H1 (cell line): ENCODE data around the gene INTS2. TPM values are rescaled to one million over a fixed set of nuclear protein-coding genes. Genes with fewer than 3 reads are reported as not detected.

ENCODE experiments used
- CTCF ChIA-PET: fragments of 300-600 bp; sonication (Branson Sonifier 250); formaldehyde crosslinking; loops from one replicate; lab custom pipeline; 2021; ENCODE audit not compliant: partially characterized antibody; lab: Charles Lee
- POLR2A ChIA-PET: fragments of 300-600 bp; sonication (Branson Sonifier 250); formaldehyde crosslinking; loops from one replicate; lab custom pipeline; 2021; ENCODE audit warnings: inconsistent platforms; ENCODE audit not compliant: partially characterized antibody; lab: Charles Lee
- DNase-seq, 2 experiments: peaks; one replicate each; pipeline versions ENCODE4 v3.0.0 to v3.0.0-alpha.2; 2010 to 2022; ENCODE audit warnings: low spot score in 2 of 2, low read depth in 1 of 2, mixed read lengths in 1 of 2
- FAIRE-seq: peaks from 2 replicates; lab custom pipeline; 2011; peaks lifted over from hg19 to GRCh38; lab: Jason Lieb, UNC
- H2AFZ ChIP-seq: 2 replicates; pipeline ENCODE4 v1.8.1; 2012; ENCODE audit warnings: low read length, inconsistent platforms
- H2AK5ac ChIP-seq: 2 replicates; pipeline ENCODE4 v1.6.1; 2013; ENCODE audit warnings: low read depth, low read length
- H2BK120ac ChIP-seq: replicated peaks from 2 replicates; pipeline ENCODE3; 2013; ENCODE audit warnings: low read depth, low read length, inconsistent platforms
- H2BK12ac ChIP-seq: 2 replicates; pipeline ENCODE4 v1.6.1; 2013; ENCODE audit warnings: low read depth, low read length
- H2BK15ac ChIP-seq: 2 replicates; pipeline ENCODE4 v1.6.1; 2013; ENCODE audit warnings: low read length
- H2BK20ac ChIP-seq: 2 replicates; pipeline ENCODE4 v1.6.1; 2013; ENCODE audit warnings: low read length
- H2BK5ac ChIP-seq: 2 replicates; pipeline ENCODE4 v1.6.1; 2013; ENCODE audit warnings: low read depth, low read length
- H3K14ac ChIP-seq: 2 replicates; pipeline ENCODE4 v1.6.1; 2013; ENCODE audit warnings: inconsistent platforms; ENCODE audit not compliant: insufficient read length
- H3K18ac ChIP-seq: 2 replicates; pipeline ENCODE4 v1.6.1; 2013; ENCODE audit warnings: low read length; ENCODE audit errors: extremely low read depth
- H3K23ac ChIP-seq: 2 replicates; pipeline ENCODE4 v1.6.1; 2013; ENCODE audit warnings: inconsistent platforms; ENCODE audit not compliant: insufficient read length
- H3K23me2 ChIP-seq: 2 replicates; pipeline ENCODE4 v1.6.1; 2013; ENCODE audit warnings: low read depth, low read length
- H3K27ac ChIP-seq: 2 replicates; pipeline ENCODE4 v1.6.1; 2011; ENCODE audit warnings: low read depth, low read length, inconsistent platforms
- H3K27me3 ChIP-seq, 4 experiments: replicated peaks in 1 of 4; 1 replicate in 1 of 4; 2 replicates in 3 of 4; pipeline versions ENCODE4 v1.6.1 to v1.8.1; 2011 to 2013; ENCODE audit warnings: low read length in 3 of 4, mild to moderate bottlenecking in 3 of 4, inconsistent platforms in 2 of 4, mixed read lengths in 2 of 4, moderate library complexity in 1 of 4; ENCODE audit not compliant: control insufficient read depth in 3 of 4, insufficient read depth in 3 of 4; ENCODE audit errors: extremely low read depth in 1 of 4
- H3K36me3 ChIP-seq, 4 experiments: 2 replicates each; pipeline versions ENCODE4 v1.6.1 to v1.8.1; 2011 to 2013; ENCODE audit warnings: mild to moderate bottlenecking in 4 of 4, low read length in 3 of 4, moderate library complexity in 2 of 4, control low read depth in 1 of 4, inconsistent platforms in 1 of 4; ENCODE audit not compliant: insufficient read depth in 4 of 4, control insufficient read depth in 2 of 4
- H3K4ac ChIP-seq: replicated peaks from 2 replicates; pipeline ENCODE3; 2013; ENCODE audit warnings: low read length, low read depth, mixed read lengths, inconsistent platforms; ENCODE audit not compliant: insufficient read length
- H3K4me1 ChIP-seq, 4 experiments: replicated peaks in 1 of 4; 1 replicate in 1 of 4; 2 replicates in 3 of 4; pipeline versions ENCODE4 v1.6.1 to v1.8.1; 2011 to 2013; ENCODE audit warnings: low read length in 3 of 4, inconsistent platforms in 2 of 4, mixed read lengths in 1 of 4; ENCODE audit not compliant: insufficient read depth in 4 of 4, control insufficient read depth in 3 of 4
- H3K4me2 ChIP-seq, 2 experiments: 2 replicates each; pipeline versions ENCODE4 v1.6.1 to v1.8.1; 2011 to 2013; ENCODE audit warnings: low read depth in 2 of 2, low read length in 2 of 2, control low read depth in 1 of 2, inconsistent platforms in 1 of 2, mild to moderate bottlenecking in 1 of 2; ENCODE audit not compliant: insufficient read depth in 1 of 2
- H3K4me3 ChIP-seq, 4 experiments: fragments of 200-600, 300-600 bp in 1 of 4; sonication (generic), shearing (Covaris generic), sonication (Bioruptor Twin) in 1 of 4; 2 replicates each; pipeline versions ENCODE4 v1.5.1 to v1.8.1; 2011 to 2016; ENCODE audit warnings: low read length in 4 of 4, low read depth in 3 of 4, control low read depth in 2 of 4, inconsistent platforms in 2 of 4, mild to moderate bottlenecking in 2 of 4, mixed read lengths in 1 of 4, moderate library complexity in 1 of 4; ENCODE audit not compliant: insufficient read depth in 2 of 4; ENCODE audit errors: extremely low read depth in 1 of 4
- H3K56ac ChIP-seq: replicated peaks from 2 replicates; pipeline ENCODE3; 2013; ENCODE audit warnings: low read depth, mild to moderate bottlenecking, mixed read lengths, low read length, inconsistent platforms; ENCODE audit not compliant: insufficient read length
- H3K79me1 ChIP-seq: 2 replicates; pipeline ENCODE4 v1.6.1; 2013; ENCODE audit warnings: low read depth, low read length, control low read depth
- H3K79me2 ChIP-seq, 2 experiments: 2 replicates each; pipeline versions ENCODE4 v1.6.1 to v1.8.1; 2012 to 2013; ENCODE audit warnings: low read length in 2 of 2, mild to moderate bottlenecking in 2 of 2, inconsistent platforms in 1 of 2; ENCODE audit not compliant: insufficient read depth in 2 of 2, control insufficient read depth in 1 of 2
- H3K9ac ChIP-seq, 4 experiments: replicated peaks in 1 of 4; 1 replicate in 1 of 4; 2 replicates in 3 of 4; pipeline versions ENCODE4 v1.6.1 to v1.8.1; 2011 to 2013; ENCODE audit warnings: low read depth in 3 of 4, low read length in 3 of 4, control low read depth in 2 of 4, mild to moderate bottlenecking in 2 of 4, moderate library complexity in 2 of 4, inconsistent platforms in 1 of 4; ENCODE audit errors: extremely low read depth in 1 of 4
- H3K9me3 ChIP-seq, 2 experiments: 2 replicates each; pipeline versions ENCODE4 v1.6.1 to v1.8.1; 2012 to 2013; ENCODE audit warnings: mild to moderate bottlenecking in 2 of 2, moderate library complexity in 2 of 2, control low read depth in 1 of 2, inconsistent platforms in 1 of 2, low read depth in 1 of 2, low read length in 1 of 2, mixed read lengths in 1 of 2; ENCODE audit not compliant: insufficient read depth in 2 of 2
- H4K20me1 ChIP-seq, 2 experiments: replicated peaks in 1 of 2; 2 replicates each; pipeline versions ENCODE3 to v1.8.1; 2011 to 2013; ENCODE audit warnings: inconsistent platforms in 2 of 2, low read length in 2 of 2, mild to moderate bottlenecking in 1 of 2; ENCODE audit not compliant: insufficient read depth in 2 of 2, control insufficient read depth in 1 of 2
- H4K5ac ChIP-seq: 2 replicates; pipeline ENCODE4 v1.6.1; 2013; ENCODE audit warnings: low read length, low read depth, mixed read lengths, inconsistent platforms; ENCODE audit not compliant: insufficient read length
- H4K8ac ChIP-seq: 2 replicates; pipeline ENCODE4 v1.8.0; 2013; ENCODE audit warnings: mild to moderate bottlenecking, moderate library complexity, low read length, inconsistent platforms; ENCODE audit not compliant: insufficient read depth; ENCODE audit errors: extremely low read depth
- H4K91ac ChIP-seq: replicated peaks from 2 replicates; pipeline ENCODE3; 2013; ENCODE audit warnings: low read length, mixed read lengths, inconsistent platforms; ENCODE audit not compliant: insufficient read length
- CEBPB ChIP-seq: IDR thresholded peaks from 2 replicates; pipeline ENCODE4 v1.6.1; 2012; ENCODE audit warnings: low read depth, low read length
- CTCF ChIP-seq, 3 experiments: IDR thresholded peaks; 1 replicate in 2 of 3; 2 replicates in 1 of 3; pipeline versions ENCODE4 v1.5.1 to v1.6.1; 2011; ENCODE audit warnings: low read length in 3 of 3, mild to moderate bottlenecking in 3 of 3, inconsistent platforms in 2 of 3, low read depth in 1 of 3, moderate library complexity in 1 of 3; ENCODE audit not compliant: insufficient read depth in 1 of 3; ENCODE audit errors: control extremely low read depth in 1 of 3
- E2F6 ChIP-seq: IDR thresholded peaks from 2 replicates; pipeline ENCODE4 v1.6.1; 2012; ENCODE audit warnings: inconsistent platforms
- FOSL1 ChIP-seq: IDR thresholded peaks from 2 replicates; pipeline ENCODE4 v1.6.1; 2011; ENCODE audit warnings: mild to moderate bottlenecking, low read depth, low read length, moderate library complexity; ENCODE audit not compliant: insufficient read depth
- GABPA ChIP-seq: IDR thresholded peaks from 2 replicates; pipeline ENCODE4 v1.6.1; 2011; ENCODE audit warnings: mild to moderate bottlenecking, low read length, moderate library complexity, borderline replicate concordance; ENCODE audit not compliant: insufficient read depth
- POLR2AphosphoS5 ChIP-seq: IDR thresholded peaks from 2 replicates; pipeline ENCODE4 v1.6.1; 2011; ENCODE audit warnings: low read depth, low read length
- RXRA ChIP-seq: IDR thresholded peaks from 2 replicates; pipeline ENCODE4 v1.6.1; 2011; ENCODE audit warnings: low read depth, mild to moderate bottlenecking, low read length, moderate library complexity; ENCODE audit not compliant: insufficient read depth
- SAP30 ChIP-seq: fragments of 300-600 bp; sonication (generic); IDR thresholded peaks from 2 replicates; pipeline ENCODE4 v1.7.1; 2012; ENCODE audit warnings: low read length, moderate library complexity, mild to moderate bottlenecking, inconsistent platforms; ENCODE audit not compliant: insufficient read depth, insufficient replicate concordance
- SP2 ChIP-seq: IDR thresholded peaks from 2 replicates; pipeline ENCODE4 v1.6.1; 2012; ENCODE audit warnings: mild to moderate bottlenecking, low read length, inconsistent platforms
- SRF ChIP-seq: IDR thresholded peaks from 2 replicates; pipeline ENCODE4 v1.6.1; 2011; ENCODE audit warnings: mild to moderate bottlenecking, low read depth, low read length, moderate library complexity
- TBP ChIP-seq: IDR thresholded peaks from 2 replicates; pipeline ENCODE4 v1.6.1; 2011; ENCODE audit warnings: low read depth, low read length, improper control_type of control experiment
- WGBS, 2 experiments: shearing (Covaris generic) in 1 of 2; methylation state at CpG; one replicate each; pipeline versions ENCODE4 v1.1.6 to v1.1.7; 2013 to 2015; ENCODE audit warnings: low lambda C conversion rate in 2 of 2, mixed read lengths in 2 of 2, inconsistent platforms in 1 of 2, low coverage in 1 of 2, missing lambda C conversion rate in 1 of 2; ENCODE audit not compliant: insufficient replicate concordance in 2 of 2, insufficient coverage in 1 of 2, insufficient read length in 1 of 2; ENCODE audit errors: extremely low coverage in 1 of 2, missing lambda C conversion rate in 1 of 2; 5-methylcytosine and 5-hydroxymethylcytosine counted together
- polyA plus RNA-seq, 7 experiments: library from polyadenylated mRNA; depleted of rRNA in 3 of 7; stranded (reverse) in 5 of 7; unstranded in 2 of 7; fragments of >200 nt in 5 of 7; fragments of 200-250 nt in 2 of 7; gene quantifications; 1 replicate in 5 of 7; 2 replicates in 1 of 7; 4 replicates in 1 of 7; pipeline versions ENCODE4 v1.2.1 to v1.2.3, GENCODE V29; 2011 to 2013; ENCODE audit warnings: missing spikeins in 2 of 7, mixed read lengths in 2 of 7
- total RNA-seq: library from RNA; stranded (reverse); fragmentation: NEBNext Ultra II Directional; extraction: Animal tissue kit (Norgen Biotek cat#: 25700); gene quantifications from 2 replicates; pipeline ENCODE4 v1.2.1, GENCODE V29; 2021

The INTS2 gene
- total and polyA plus RNA-seq, 2 of the 8 experiments (the other 6 are each of a cell fraction or from before 2014, with no cell fraction given), result 9.4 to 21.8 TPM

- Histone ChIP-seq H4K20me1 (no peaks in the 10 kb centered on the region), H3K36me3 (peaks cover 0 to 7% (median 2%) of the 10 kb centered on the region in 4 experiments; a peak in 4 of 8 replicates), H2BK15ac (no peak overlapping the region), H2BK120ac (no peak overlapping the region), H3K27ac (no peak overlapping the region), H2BK20ac (no peak overlapping the region), H3K9ac (no peak overlapping the region), H3K4me1 (no peaks in the 10 kb centered on the region), H2AK5ac (no peak overlapping the region), H4K5ac (no peak overlapping the region), H3K4me3 (no peak overlapping the region), H3K23me2 (no peaks in the 10 kb centered on the region), H3K79me1 (no peaks in the 10 kb centered on the region), H3K79me2 (no peaks in the 10 kb centered on the region), H4K8ac (no peak overlapping the region), H2BK5ac (no peak overlapping the region), H3K14ac (no peak overlapping the region), H3K9me3 (no peaks in the 10 kb centered on the region), H3K18ac (no peak overlapping the region), H2BK12ac (no peak overlapping the region), H3K23ac (no peak overlapping the region), H3K4ac (no peak overlapping the region), H4K91ac (no peak overlapping the region), H3K56ac (no peak overlapping the region), H2AFZ (no peak overlapping the region), H3K27me3 (no peaks in the 10 kb centered on the region), H3K4me2 (no peak overlapping the region)
- FAIRE-seq, result no peak
- CTCF ChIA-PET, result interaction anchor here (1.2 kb wide), 1 partner anchor 233 kb away, joined by 3 read pairs; no protein-coding TSS in a partner anchor
- no peak for DNase-seq
- POLR2A ChIA-PET, result interaction anchor here (1.2 kb wide), 1 partner anchor 46 kb away, joined by 3 read pairs; no protein-coding TSS in a partner anchor
- WGBS, 2 experiments, result 92% methylated on average over 4 of the region's 4 CpGs; no CpG with 5 or more reads in 1 of the 2 experiments
- TF ChIP-seq RXRA (no peak), E2F6 (no peak), TBP (no peak), CEBPB (no peak), POLR2AphosphoS5 (no peak), GABPA (no peak), SAP30 (no peak), CTCF (IDR thresholded peaks at IDR 0.05; ENCODE audit: control extremely low read depth in 1 of 3, insufficient read depth in 1 of 3, low read depth in 1 of 3, low read length in 3 of 3) (no peak), SP2 (no peak), FOSL1 (no peak), SRF (no peak)
Measured at GRCh38 chr17:61816538-61816937, 111.2 kb downstream of the INTS2 start.
